HepG2 (cell line): ENCODE measurements around the gene NXPE3. TPM values are rescaled to one million over a fixed set of nuclear protein-coding genes. Genes with fewer than 3 reads are reported as not detected.
"Not testable (repeated sequence)": the region's sequence is repeated elsewhere in the genome, so short reads cannot be mapped to it uniquely, and the experiment has no call there.

Experiments used
- ATAC-seq: fragments of 200-7000 bp; cut with Tn5 transposase; 3 replicates; pipeline ENCODE4 v1.9.1; 2020; ENCODE audit warnings: mild to moderate bottlenecking, moderate library complexity
- BruUV-seq: library from RNA; stranded (reverse); fragments of 400-500 nt; replicated peaks from 2 replicates; lab custom pipeline; 2021; lab: Mats Ljungman, UMichigan
- CTCF ChIA-PET: fragments of 300-600 bp; formaldehyde crosslinking; extraction: SDS; loops from one replicate; lab custom pipeline; 2021; ENCODE audit warnings: low total read pairs, inconsistent platforms, low intra/inter-chr PET ratio; lab: Yijun Ruan, JAX
- POLR2A ChIA-PET: fragments of 350-600 bp; sonication (Branson Sonifier 250); formaldehyde crosslinking; loops from one replicate; lab custom pipeline; 2020; ENCODE audit warnings: antibody characterized with exemption, inconsistent platforms; lab: Yijun Ruan, JAX
- DNase-seq: peaks from one replicate; pipeline ENCODE4 v3.0.0-alpha.2; 2015; ENCODE audit warnings: low spot score
- FAIRE-seq: peaks from 3 replicates; lab custom pipeline; 2011; peaks lifted over from hg19 to GRCh38; lab: Jason Lieb, UNC
- H2AFZ ChIP-seq: one replicate; pipeline ENCODE4 v1.6.1; 2011; ENCODE audit warnings: low read length, inconsistent platforms
- H3K27ac ChIP-seq: fragments of 300-600 bp; 3 replicates; pipeline ENCODE4 v1.8.0; 2011; ENCODE audit warnings: mixed run types, mild to moderate bottlenecking, mixed read lengths, low read length, inconsistent platforms; ENCODE audit not compliant: insufficient read depth; ENCODE audit errors: extremely low read length
- H3K27me3 ChIP-seq, 2 experiments: fragments of 200-600 bp in 1 of 2; 2 replicates in 1 of 2; 3 replicates in 1 of 2; pipeline versions ENCODE4 v1.6.0 to v1.8.0; 2011; ENCODE audit warnings: low read length in 2 of 2, mild to moderate bottlenecking in 2 of 2, moderate library complexity in 2 of 2, inconsistent platforms in 1 of 2; ENCODE audit not compliant: insufficient read depth in 2 of 2, control insufficient read depth in 1 of 2
- H3K36me3 ChIP-seq, 2 experiments: fragments of 200-600 bp in 1 of 2; replicated peaks in 1 of 2; 2 replicates in 1 of 2; 3 replicates in 1 of 2; pipeline versions ENCODE4 v1.5.1 to v1.8.0; 2011; ENCODE audit warnings: low read length in 2 of 2, inconsistent platforms in 1 of 2; ENCODE audit not compliant: insufficient read depth in 2 of 2, control insufficient read depth in 1 of 2
- H3K4me1 ChIP-seq: 2 replicates; pipeline ENCODE4 v1.5.1; 2012; ENCODE audit warnings: low read length, inconsistent platforms; ENCODE audit not compliant: insufficient read depth
- H3K4me2 ChIP-seq: 2 replicates; pipeline ENCODE4 v1.6.0; 2011; ENCODE audit warnings: low read depth, low read length, inconsistent platforms
- H3K4me3 ChIP-seq, 3 experiments: fragments of 200-600 bp in 1 of 3; sonication (generic), shearing (Covaris generic) in 1 of 3; replicated peaks in 1 of 3; 2 replicates each; pipeline ENCODE4 v1.5.1; 2011 to 2016; ENCODE audit warnings: low read length in 3 of 3, inconsistent platforms in 2 of 3, low read depth in 2 of 3, mild to moderate bottlenecking in 2 of 3, control low read depth in 1 of 3, mixed read lengths in 1 of 3; ENCODE audit not compliant: insufficient read depth in 1 of 3
- H3K79me2 ChIP-seq: one replicate; pipeline ENCODE4 v1.6.1; 2011; ENCODE audit warnings: low read length, inconsistent platforms; ENCODE audit not compliant: insufficient read depth
- H3K9ac ChIP-seq: 2 replicates; pipeline ENCODE4 v1.6.0; 2011; ENCODE audit warnings: mild to moderate bottlenecking, low read depth, low read length, inconsistent platforms; ENCODE audit not compliant: insufficient read depth
- H3K9me3 ChIP-seq: 2 replicates; pipeline ENCODE4 v1.5.1; 2012; ENCODE audit warnings: mild to moderate bottlenecking, low read length
- H4K20me1 ChIP-seq: 2 replicates; pipeline ENCODE4 v1.6.0; 2011; ENCODE audit warnings: inconsistent platforms, mild to moderate bottlenecking, low read length, moderate library complexity; ENCODE audit not compliant: insufficient read depth
- KAT7 ChIP-seq: IDR thresholded peaks from 2 replicates; pipeline ENCODE4 v1.6.1; 2018; ENCODE audit warnings: borderline replicate concordance, missing compliant biosample characterization
- SNAI1 ChIP-seq: sonication (generic); formaldehyde crosslinking; IDR thresholded peaks from 2 replicates; pipeline ENCODE4 v1.5.0; 2020; ENCODE audit warnings: mild to moderate bottlenecking, missing genetic modification reagents, borderline replicate concordance
- ZBTB33 ChIP-seq: sonication (generic); formaldehyde crosslinking; IDR thresholded peaks from 2 replicates; pipeline ENCODE4 v1.4.0; 2020; ENCODE audit warnings: missing genetic modification reagents
- ZFP1 ChIP-seq: IDR thresholded peaks from 2 replicates; pipeline ENCODE4 v1.6.1; 2016
- WGBS: methylation state at CpG from one replicate; pipeline ENCODE4 v1.1.6; 2017; ENCODE audit warnings: low lambda C conversion rate; 5-methylcytosine and 5-hydroxymethylcytosine counted together
- in situ Hi-C: cut with HindIII; loops from 2 replicates; pipeline ENCODE4 v1.10.0; 2017; ENCODE audit warnings: low pct_unique_long_range_greater_than_20kb; ENCODE audit not compliant: extremely low pct_ligation_motif_present
- intact Hi-C: fragments of 100-400 bp; cut with micrococcal nuclease; formaldehyde crosslinking; loops from one replicate; pipeline ENCODE4 v1.10.0; 2022; ENCODE audit not compliant: unreplicated experiment
- polyA plus RNA-seq, 8 experiments: library from polyadenylated mRNA; depleted of rRNA in 3 of 8; stranded (reverse) in 7 of 8; unstranded in 1 of 8; fragments of >200 nt; fragmentation: Illumina TruSeq in 4 of 8; extraction: Trizol in 4 of 8; gene quantifications; 2 replicates each; pipeline versions ENCODE4 v1.2.1 to v1.2.3, GENCODE V29; 2011 to 2016; ENCODE audit warnings: low read depth in 4 of 8, missing spikeins in 1 of 8, mixed read lengths in 1 of 8; ENCODE audit not compliant: insufficient read depth in 1 of 8
- total RNA-seq, 5 experiments: library from RNA; depleted of rRNA; stranded (reverse); fragments of >200 nt; fragmentation: Illumina TruSeq; extraction: Trizol; gene quantifications; 2 replicates each; pipeline ENCODE4 v1.2.3, GENCODE V29; 2016; ENCODE audit warnings: low read depth in 1 of 5

NXPE3 gene
- total and polyA plus RNA-seq, 2 of the 13 experiments (the other 11 are each of a cell fraction or from before 2014, with no cell fraction given), result 3.5 to 4.7 TPM

GRCh38 chr3:101744811-101745210 lies 34.2 kb upstream of the NXPE3 start (continued):
- TF ChIP-seq ZFP1 (no peak), SNAI1 (CRISPR knock-in tag) (no peak), KAT7 (CRISPR knock-in tag) (no peak)

- H3K9me3 ChIP-seq, intact Hi-C loops, H3K4me2 ChIP-seq, H3K27ac ChIP-seq, H2AFZ ChIP-seq, H3K4me1 ChIP-seq, H3K79me2 ChIP-seq, DNase-seq, H3K9ac ChIP-seq, BruUV-seq, FAIRE-seq, CTCF ChIA-PET, H3K27me3 ChIP-seq, ATAC-seq, POLR2A ChIA-PET, H3K36me3 ChIP-seq, H3K4me3 ChIP-seq, in situ Hi-C loops, H4K20me1 ChIP-seq: not testable (repeated sequence)
- 100% methylated on average over 1 of the region's 1 CpG for WGBS
Measured at GRCh38 chr3:101745934-101746333, 33.1 kb upstream of the NXPE3 start.

GRCh38 chr3:101753386-101754113 lies 25.5 kb upstream of the NXPE3 start:
- FAIRE-seq, intact Hi-C loops, DNase-seq, ATAC-seq, POLR2A ChIA-PET, H2AFZ ChIP-seq, H3K4me3 ChIP-seq, H3K27me3 ChIP-seq, BruUV-seq, H3K79me2 ChIP-seq, H3K27ac ChIP-seq, H3K9me3 ChIP-seq: not testable (repeated sequence)
- peaks cover 4 to 13% of the 10 kb centered on the region in 2 experiments for H3K36me3 ChIP-seq
- 0 out of 2 replicates have a peak, but pooled peaks have one; percentile 8 for TF ChIP-seq ZBTB33 (CRISPR knock-in tag)
- TF ChIP-seq, all 625 proteins: peak for 1; not testable (repeated sequence) for 624
- CTCF ChIA-PET, in situ Hi-C loops, H4K20me1 ChIP-seq, H3K4me1 ChIP-seq, H3K4me2 ChIP-seq, H3K9ac ChIP-seq: not testable (repeated sequence)
- 96% methylated on average over 9 of the region's 23 CpGs for WGBS
